GM13976 (cell line): ENCODE results near the gene ISOC1.

ENCODE experiments used
- DNase-seq: peaks from one replicate; pipeline ENCODE4 v3.0.0; 2012; ENCODE audit warnings: low spot score
- CTCF ChIP-seq: IDR thresholded peaks from 2 replicates; pipeline ENCODE4 v1.5.1; 2012; ENCODE audit warnings: borderline replicate concordance, mild to moderate bottlenecking; ENCODE audit not compliant: insufficient read depth; ENCODE audit errors: extremely low read depth, missing control alignments, control extremely low read depth
- in situ Hi-C: fragments of 300-500 bp; cut with MboI; formaldehyde crosslinking; loops from one replicate; pipeline ENCODE4 v1.12.0; 2022; ENCODE audit warnings: low sequenced_read_pairs, mixed read lengths, inconsistent platforms; ENCODE audit not compliant: unreplicated experiment

The ISOC1 gene

DNA sequence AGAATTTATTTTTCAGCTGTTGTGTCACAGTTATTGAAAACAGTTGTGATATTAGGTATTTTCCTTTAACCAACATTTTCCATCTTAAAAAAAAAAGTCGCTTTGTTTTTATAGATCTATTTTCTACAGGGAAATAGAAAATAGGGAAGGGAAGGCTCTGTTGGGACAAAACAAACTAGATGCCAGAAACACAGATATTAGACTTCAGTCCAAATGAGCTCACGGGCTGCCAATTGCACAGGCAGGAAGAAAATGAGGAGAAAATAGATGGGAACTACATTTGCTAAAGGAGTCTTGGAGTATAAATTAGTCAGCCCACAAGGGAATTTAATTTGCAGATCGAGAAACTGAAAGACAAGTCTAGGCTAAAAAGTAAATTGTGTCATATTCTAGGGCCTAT, 21.4 kb upstream of the ISOC1 start:
- no peak for DNase-seq
- TF ChIP-seq CTCF: no peak
- in situ Hi-C loops: no loop called here

- TF ChIP-seq CTCF: no peak
- DNase-seq: no peak
- in situ Hi-C loops: no loop called here
These were observed 19.6 kb upstream of the ISOC1 start for GRCh38 chr5:129074903-129075302.

- in situ Hi-C loops: no loop called here
- no peak for DNase-seq
- TF ChIP-seq CTCF: no peak
These were observed 17.0 kb upstream of the ISOC1 start for GRCh38 chr5:129077433-129078075.

- TF ChIP-seq CTCF: no peak
- no peak for DNase-seq
- in situ Hi-C loops: no loop called here
These were observed 16.3 kb upstream of the ISOC1 start for GRCh38 chr5:129078247-129078646.

DNA sequence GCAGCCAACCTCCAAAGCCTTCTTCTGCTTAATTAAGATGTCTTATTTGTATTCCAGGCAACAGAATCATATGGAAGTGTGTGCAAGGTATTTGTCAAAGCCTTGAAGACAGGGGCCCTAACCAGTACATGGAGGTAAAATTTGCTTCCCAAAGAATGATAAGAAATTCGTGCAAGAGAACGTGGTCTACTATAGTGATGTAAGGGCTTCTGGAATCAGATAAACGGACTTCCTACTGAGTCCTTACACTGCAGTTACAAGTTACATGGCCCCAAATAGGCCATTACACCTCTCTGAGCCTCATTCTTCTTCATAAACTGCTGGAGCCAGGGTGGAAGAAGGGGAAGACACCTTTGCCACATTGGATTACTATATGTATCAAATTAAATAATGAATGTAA, 15.9 kb upstream of the ISOC1 start:
- in situ Hi-C loops: no loop called here
- no peak for TF ChIP-seq CTCF
- no peak for DNase-seq

- TF ChIP-seq CTCF: no peak
- in situ Hi-C loops: no loop called here
- DNase-seq: no peak
These were observed 15.1 kb upstream of the ISOC1 start for GRCh38 chr5:129079496-129079895.
